ENCODE data around the gene PRICKLE2.

The PRICKLE2 gene

DNA sequence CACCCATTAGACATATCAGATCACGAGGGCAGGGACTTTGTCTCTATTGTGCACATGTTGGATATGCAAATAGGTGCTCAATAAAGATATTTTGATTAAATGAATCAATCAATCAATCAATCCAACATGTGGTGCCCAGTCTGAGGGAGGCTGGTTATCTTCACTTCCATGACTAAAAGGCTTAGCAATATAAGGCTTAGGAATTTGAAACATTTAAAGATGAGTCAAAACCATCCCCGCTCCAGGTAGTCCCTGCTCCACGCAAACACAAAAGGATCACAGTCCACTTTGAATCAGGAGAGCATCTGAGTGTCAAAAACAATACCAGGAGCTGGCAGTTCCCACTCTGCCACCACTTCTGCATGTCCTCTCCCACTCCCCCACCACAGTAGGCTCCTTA is 25.8 kb upstream of the PRICKLE2 start:
- DNase-seq, result no peak

DNA sequence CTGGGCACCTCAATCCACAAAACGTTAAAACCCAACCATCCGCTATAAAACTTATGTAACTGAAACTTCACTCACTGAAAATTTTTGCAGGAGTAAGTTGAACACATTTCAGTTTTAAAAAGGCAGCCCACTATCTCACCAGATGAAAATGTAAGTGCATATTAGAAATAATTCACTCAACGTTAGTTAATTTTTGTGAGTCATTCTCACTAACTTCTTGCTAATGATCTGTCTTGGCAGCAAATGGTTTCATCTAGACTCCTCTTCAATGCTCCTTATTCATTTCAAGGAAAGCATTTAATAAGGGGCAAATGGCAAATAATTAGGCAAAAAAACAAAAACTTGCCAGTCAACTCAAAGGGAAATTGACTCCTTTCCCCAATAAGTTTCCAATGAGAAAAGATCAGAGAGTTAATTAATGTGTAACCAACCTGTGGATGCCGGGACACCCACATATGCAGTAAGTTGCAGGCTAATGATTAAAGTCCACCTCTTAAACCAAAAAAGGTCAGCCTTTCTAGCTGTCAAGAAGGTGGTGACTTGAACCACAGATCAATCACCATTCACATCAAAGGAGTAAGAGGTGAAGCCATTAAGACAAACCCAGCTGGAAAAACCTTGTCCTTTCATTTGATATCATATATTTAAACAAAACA is 22.9 kb upstream of the PRICKLE2 start:
- DNase-seq, result no peak

DNA sequence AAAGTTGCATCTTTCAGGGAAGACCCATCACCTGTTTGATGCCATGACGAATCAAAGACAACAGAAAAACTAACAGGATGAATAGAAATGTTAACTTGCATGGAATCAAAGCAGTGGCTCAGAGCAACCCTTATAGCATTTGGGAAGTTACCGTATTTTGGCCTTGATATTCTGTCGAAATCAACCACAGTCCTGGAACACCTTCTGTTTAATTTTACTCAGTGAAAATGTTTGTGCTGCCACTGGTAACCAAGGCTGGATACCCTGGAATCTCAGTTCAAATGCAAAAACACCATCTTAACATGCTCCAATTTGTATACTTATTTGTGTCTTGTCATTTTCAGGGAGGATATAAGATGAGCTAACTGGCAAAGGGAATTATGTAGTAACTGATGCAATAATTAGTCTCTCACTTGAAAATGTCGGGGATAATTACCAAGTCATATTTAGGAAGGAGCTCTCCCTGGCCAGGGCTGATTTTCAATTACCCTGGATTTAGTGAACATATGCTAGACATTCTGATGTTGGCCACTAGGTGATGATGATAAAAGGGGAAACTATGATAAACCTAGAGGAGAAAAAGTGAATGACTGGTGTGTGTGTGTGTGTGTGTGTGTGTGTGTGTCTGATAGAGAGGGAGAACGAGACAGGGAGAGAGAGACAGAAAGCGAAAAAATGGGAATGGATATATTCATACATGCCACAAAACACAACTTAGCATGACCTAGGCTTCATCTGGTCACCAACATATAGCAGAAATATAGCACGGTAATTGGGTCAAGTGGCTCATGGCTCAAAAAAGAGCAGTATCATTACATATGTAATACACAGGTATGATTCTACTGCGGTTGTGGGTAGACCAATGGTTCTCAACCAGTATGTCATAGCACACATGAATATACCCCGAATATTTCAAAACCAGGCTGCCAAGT is 19.0 kb upstream of the PRICKLE2 start:
- peak; percentile 23 for DNase-seq

DNA sequence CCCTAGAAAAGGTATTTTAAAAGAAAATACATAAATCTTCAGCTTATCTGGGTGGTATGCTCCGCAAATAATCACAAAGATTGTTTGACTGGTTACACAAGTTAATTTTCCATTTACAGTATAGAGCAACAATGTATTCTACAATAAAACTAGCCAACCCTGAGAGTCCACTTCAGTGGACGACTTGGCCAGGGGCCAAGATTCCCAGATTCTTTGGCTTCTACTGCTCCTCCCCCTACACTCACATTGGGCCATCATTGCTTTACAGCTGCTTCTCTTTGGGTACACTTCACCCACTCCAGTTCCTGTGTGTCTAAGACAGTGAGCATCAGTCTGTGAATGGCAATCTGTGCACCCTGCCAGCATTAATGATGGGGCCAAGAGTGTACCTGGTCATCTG is 17.2 kb upstream of the PRICKLE2 start:
- DNase-seq, result peak; percentile 37

DNA sequence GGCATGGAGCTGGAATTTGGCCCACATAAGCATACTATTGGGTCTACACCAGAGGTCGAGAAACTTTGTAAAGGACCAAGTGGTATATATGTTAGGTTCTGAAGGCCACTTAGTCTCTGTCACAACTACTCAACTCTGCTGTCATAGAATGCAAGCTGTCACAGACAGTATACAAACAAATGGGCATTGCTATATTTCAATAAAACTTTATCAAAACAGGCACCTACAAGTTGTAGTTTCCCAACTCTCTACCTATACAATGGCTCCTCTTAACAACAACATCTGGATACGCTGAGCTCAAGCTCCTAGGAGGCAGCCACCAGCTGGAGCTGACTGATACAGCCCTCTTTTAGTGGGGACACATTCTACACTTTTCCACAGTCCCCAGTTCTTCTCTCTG is 15.7 kb upstream of the PRICKLE2 start:
- DNase-seq, result no peak

DNA sequence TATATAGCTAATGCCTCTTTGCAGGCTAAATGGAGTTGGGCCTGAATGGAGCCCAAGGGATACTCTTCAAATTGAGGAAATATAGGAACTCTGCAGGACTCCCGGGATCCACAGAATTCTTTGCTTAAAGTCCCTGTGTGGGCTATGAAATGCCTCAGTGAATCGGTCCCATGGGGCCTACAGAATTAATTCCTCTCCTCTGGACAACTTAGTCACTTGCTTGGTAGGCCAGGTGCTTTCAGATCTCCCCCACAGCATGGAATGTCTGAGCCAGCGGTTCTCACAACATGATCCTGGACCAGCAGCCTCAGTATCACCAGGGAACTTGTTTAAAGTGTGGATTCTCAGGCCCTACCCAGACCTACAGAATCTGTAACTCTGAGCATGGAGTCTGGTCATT is 15.1 kb upstream of the PRICKLE2 start:
- no peak for DNase-seq

DNA sequence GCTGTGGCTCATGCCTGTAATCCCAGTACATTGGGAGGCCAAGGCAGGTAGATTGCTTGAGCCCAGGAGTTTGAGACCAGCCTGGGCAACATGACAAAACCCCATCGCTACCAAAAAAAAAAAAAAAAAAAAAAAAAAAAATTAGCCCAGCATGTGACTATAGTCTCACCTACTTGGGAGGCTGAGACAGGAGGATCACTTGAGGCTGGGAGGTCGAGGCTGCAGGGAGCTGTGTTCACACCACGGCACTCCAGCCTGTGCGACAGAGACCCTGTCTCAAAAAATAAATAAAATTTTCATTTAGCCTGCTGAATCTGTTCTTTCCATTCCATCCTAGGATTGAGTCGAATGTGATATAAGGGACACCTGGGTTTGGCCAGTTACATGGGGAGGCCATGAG is 14.6 kb upstream of the PRICKLE2 start:
- DNase-seq, result no peak

DNA sequence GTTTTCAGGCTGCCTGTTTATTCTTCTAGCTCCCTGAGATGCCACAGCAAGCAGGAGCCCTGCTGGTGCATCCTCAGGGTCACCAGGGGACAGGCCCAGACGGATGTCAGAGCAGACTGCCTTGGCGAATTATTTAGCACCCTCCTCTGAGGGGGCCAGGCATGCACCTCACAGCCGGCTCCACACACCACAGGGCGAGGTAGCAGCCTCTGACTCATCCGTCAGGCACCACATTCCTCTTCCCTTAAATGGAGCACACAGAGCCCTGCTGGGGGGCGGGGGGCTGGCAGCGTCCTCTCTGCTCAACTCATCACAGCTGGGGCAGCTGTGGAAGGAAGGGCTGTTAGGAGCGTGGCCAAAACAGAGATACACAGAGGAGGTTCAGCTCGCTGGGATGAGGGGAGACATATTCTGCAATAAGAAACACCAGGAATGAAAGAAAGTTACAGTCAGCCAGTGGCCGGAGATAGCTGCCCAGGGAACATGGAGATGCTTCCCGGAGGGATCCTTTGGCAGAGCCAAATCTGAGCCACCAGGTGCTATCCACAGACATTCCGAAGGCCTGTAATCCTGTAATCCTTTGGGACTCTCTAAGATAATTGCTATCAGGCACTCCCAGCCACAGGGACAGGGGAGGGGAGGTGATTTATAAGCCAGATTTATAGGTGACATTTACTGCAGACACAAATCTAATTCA is 13.9 kb upstream of the PRICKLE2 start:
- no peak for DNase-seq

DNA sequence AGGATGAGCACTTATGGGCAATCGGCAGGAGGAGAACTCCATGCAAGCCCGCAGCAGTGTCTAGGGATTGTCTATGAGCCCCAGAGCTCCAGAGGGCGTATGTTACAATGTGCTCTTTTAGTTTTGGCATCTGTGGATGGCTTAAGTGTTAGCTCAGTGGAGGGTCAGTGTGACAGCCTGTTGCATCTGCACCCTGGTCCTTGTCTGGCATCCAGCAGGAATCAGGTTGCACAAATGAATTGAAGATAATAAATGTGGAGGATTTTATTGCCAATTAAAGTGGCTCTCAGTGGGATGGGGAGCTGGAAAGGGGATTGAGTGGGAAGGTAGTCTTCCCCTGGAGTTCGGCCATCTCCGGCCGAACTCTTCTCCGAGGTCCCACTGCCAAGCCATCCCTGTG is 11.8 kb upstream of the PRICKLE2 start:
- DNase-seq, result no peak

DNA sequence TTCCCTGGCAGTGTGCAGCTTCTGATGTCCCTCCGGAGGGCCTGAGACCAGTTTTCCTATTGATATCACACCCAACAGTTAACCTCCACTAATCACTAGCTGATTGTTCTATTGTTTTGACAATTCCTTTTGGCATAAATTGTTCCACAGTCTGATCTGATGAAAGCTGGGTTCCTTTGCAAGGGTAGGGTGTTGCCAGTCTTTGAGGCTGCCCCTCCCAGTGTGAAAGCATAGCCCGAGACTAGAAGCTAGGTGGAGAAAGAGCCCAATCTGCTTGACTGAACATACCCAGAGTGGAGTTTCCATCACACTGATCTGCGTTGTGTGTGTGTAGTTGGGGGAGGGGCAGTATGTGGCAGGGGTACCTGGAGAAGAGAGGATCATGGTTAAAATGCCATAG is 10.3 kb upstream of the PRICKLE2 start:
- no peak for DNase-seq

DNA sequence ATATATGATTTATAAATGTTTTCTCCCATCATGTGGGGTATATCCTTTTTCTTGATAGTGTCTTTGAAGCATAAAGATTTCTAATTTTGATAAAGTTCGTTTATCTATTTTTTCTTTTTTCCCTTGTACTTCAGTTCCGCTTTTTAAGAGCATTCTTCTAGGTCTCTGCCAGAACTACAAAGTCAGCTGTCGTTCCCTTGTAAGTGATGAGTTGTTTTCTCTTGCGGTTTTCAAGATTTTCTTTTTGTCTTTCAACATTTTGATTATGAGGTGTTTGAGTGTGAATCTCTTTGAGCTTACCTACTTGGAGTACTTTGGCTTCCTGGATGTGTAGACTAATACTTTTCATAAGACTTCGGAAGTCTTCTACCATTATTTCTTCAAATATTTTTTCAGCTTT is 9.3 kb upstream of the PRICKLE2 start:
- DNase-seq, result no peak

DNA sequence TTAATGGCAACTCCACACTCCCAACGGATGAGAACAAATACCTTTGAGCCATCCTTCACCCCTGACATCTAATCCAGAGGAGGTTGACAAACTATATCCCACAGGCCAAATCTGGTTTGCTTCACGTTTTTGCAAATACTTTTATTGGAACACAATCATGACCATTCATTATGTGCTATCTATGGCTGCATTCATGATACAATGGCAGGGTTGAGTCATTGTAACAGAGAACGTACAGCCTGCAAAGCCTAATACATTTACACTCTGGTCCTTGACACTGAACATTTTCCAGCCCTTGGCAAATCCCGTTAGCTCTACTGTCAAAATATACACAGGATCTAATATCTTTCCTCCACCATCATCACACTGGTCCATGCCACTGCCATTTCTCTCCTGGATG is 7.6 kb upstream of the PRICKLE2 start:
- DNase-seq, result no peak

DNA sequence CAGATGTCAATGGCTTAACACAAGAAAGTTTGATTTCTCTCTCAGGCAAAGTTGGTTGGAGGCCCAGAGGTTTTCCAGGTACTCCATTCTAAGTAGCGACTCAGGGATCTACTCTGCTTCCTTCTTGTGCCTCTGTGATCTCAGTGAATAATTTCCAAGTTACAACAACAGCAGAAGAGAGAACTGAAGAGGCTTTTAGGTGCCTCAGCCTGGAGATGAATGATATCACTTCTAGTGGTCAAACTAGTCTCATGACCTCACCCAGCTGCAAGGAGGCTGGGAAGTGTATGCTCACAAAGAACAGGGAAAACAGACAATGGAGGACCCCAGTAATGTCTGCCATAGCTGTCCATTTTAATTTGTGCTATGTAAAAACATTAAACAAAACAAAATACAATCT is 4.6 kb upstream of the PRICKLE2 start:
- DNase-seq, result peak; percentile 15

DNA sequence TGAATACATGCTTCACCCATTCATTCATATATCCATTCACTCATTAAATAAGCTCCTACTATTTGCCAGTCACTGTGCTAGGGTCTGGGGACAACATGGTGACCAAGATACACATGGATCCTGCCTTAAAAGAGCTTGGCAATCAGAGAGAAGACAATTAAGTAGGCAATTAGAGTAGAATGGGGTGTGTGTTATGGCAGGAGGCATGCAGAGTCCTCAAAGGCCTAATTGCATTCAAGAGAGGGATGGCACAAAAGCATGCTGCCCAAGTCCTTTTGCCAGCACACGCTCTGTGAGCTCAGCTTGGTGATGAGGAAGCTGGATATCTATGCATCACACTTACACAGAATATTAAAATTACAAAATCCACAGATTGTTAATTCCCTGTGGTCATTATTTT is 2.8 kb upstream of the PRICKLE2 start:
- DNase-seq, result no peak

DNA sequence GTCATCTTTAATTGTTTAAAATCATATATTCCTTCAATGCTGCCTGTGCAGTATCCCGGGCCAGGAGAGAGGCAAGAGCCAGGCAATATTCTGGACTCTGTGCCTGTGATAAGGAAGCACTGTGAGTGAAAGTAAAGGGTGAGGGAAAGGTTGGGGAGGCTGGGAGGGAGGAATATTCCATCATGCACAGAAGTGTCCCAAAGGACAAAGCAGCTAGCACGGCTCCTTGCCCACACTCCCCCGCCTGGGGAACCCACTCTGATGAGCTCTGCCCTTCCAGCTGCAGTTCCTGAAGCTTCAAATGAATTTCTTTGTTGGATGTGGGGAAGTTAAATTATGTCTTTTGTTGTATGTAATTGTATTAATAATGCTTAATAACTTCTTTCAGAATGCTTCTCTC is 1.5 kb upstream of the PRICKLE2 start:
- no peak for DNase-seq

DNA sequence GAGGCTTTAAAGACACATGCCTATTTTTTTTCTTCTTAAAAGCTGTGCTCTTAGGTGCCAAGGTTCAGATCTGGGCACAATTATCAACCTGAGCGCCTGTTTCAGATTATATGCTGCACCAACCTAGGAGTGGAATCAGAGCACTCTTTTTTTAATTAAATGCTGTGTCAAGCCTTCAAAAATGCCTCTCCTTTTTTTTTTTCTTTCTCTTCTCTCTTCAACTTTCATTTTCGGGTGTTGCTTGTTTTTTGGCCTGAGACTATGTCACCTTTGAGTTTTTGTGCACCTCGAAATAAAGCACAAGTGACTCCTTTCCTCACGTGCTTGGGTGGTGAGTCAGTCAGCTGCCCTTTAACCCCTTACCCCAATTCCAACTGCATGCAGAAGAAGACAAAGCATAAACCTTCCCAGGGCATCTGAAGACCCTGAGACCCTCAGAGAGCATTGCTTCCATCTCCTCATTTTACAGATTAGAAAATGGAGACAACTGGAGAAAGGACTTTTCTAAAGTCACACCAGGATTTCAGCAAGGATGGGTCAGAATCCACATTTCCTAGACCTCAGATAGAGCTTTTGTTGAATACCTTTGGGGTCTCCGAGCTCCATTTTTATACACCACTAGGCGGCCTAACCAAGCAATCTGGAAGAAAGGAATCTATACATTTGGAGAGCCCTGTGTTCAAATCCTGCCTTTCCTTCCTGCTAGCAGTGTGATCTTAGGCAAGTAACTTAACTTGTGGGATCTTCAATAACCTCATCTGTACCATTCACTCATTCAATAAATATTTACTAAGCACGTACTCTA is 631 bp upstream of the PRICKLE2 start:
- no peak for DNase-seq

DNA sequence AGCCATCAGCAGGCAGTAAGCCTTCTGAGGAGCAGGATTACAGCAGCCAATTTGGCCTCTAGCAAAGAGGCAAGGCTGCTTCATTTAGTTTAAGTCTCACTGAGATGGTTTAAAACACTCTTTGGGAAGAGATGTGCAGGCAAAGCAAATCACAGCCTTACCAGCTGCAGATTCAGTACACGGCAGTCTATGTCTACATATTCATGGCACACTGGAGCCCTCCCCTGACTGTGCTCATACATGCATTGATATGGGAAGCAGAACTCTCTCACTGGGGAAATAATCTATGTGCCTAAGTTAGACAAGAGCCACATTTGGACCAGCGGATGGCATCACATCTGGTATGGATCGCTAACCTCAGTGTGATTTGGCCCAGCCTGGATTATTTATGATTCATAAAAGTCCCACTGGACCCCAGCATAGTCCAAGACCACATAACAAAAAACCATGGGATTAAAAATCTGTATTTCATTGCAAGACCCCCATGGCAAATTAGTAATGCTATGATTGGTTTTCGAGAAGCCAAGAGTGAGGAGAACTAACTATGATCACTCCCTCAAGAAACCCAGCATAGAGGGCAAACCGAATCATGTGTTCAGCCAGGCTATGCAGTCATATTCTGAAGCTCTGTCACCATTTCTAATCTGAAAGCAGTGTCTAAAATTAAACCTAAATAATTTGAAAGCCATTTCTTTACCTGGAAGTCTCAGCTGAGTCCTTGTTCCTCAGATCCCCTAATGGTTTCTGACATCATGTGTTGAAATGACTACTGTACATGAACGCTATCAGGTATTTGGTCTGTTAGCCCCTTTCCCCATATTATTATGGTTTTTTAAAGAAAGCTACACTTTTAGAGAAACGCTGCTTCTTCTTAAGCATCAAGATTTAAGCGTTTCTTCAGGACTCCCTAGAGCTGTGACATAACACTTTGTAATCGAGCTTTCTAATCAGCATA is 1.2 kb downstream of the PRICKLE2 start:
- DNase-seq, result no peak

DNA sequence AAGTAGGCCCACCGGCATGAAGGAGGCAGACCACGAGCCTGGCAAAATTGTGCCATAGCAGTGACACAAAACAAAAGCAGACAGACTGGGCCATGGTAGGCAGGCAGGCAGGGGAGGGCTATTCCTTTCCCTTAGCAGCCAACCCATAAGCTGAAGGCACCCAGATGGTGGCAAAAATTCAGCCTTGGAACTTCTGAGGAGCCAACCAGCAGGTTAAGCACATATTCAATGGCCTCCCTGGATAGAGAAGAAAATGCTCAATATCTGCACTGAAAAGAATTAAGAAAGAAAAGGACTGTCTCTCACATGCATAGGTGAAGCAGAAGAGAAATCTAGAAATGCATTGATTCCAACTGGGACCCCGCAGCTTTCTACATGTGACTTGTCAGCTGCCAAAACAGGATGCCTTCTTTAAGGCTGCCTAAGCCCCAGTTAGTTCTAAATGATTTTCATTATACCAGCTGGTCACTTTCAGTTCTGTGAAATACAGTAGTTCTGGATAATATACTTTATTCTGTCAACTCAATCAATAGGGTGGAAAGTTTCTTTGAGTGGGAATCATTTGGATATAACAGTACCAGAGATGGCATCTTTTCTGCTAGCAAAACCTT is 2.7 kb downstream of the PRICKLE2 start:
- no peak for DNase-seq

DNA sequence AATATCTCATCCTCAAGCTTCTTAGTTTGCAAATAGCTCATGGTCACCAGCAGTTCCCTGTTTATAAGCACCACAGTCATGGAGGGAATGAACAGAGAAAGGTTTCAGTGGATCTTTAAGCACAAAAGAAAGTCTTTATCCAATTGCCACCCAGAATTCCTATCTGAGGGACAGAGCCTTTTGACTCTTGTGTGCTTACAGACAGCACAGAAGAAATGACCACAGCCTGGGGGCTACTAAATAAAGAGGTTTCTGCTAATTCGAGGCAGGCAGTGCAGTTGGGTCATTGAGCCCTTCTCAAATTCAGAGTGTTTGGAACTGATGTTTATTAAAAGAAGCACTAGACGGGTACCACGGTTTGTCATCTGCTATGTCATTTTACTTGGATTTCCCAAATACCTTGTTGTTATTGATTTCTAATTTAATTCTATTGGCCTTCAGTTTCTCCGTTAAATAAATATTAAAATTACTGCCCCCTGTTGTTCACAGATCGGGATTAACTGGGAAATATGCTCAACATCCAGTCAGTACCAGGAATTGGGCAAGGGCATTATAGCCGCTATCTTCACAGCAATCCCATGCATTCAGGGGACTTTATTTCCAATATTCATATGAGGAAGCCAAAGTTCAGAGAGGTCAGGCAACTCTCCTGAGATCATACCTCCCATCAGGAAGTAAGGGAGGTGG is 3.6 kb downstream of the PRICKLE2 start:
- no peak for DNase-seq

DNA sequence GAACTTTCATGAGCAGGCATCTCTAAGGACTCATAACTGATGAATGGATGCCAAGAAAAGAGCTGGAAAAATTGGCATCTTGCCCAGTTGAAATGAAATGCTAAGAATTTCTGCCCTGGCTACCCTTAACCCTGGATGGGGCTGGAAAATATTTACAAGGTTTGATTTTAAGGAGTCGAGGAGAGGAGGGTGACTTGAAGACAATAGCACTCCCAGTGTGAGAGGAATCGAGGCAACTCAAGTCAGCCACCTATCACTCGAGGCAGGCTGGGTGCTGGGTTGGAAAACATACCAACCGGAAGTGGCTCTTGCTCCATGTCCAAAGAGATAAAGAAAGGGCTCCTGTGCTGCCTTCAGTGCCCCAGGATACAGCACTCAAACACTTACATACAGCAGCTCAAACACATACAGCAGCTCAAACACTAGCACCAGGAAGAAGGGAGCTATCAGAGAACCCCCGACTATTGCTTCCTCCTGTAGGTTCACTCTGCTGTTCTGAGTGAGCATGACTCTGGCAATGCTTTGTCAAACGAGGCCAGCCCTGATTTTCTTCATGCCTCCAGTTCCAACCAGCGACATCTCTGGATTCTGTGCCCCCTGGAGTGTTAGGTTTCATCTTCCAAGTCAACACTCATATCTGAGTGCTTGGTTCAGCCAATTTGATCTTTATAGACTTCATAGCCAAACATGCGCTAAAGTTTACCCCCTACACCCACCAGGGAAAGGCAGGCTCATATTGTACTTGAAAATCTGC is 4.9 kb downstream of the PRICKLE2 start:
- DNase-seq, result no peak
